ENCODE data around the gene C3orf80.
"Not testable (repeated sequence)": the region's sequence is repeated elsewhere in the genome, so short reads cannot be mapped to it uniquely, and the experiment has no call there.

The C3orf80 gene

GRCh38 chr3:160221019-160221418 lies 4.2 kb upstream of the C3orf80 start:
- TF ChIP-seq POLR2AphosphoS5 (IDR thresholded peaks at IDR 0.05; ENCODE audit: borderline replicate concordance, low read depth, low read length) (no peak), FOXP2 (optimal IDR thresholded peaks at IDR 0.05; ENCODE audit: control extremely low read depth, extremely low read length, insufficient read depth) (no peak), EZH2 (IDR thresholded peaks at IDR 0.05) (no peak)
- no peak overlapping the region for H3K4me3 ChIP-seq
- no peak overlapping the region for H3K27ac ChIP-seq
- no peaks in the 10 kb centered on the region for H3K36me3 ChIP-seq (ENCODE audit: insufficient read depth, low read length)
- H3K9ac ChIP-seq (ENCODE audit: insufficient read length) = no peak overlapping the region
- H3K9me3 ChIP-seq (ENCODE audit: low read depth, low read length) = no peaks in the 10 kb centered on the region
- no peak for DNase-seq (ENCODE audit: low read depth, low spot score)

DNA sequence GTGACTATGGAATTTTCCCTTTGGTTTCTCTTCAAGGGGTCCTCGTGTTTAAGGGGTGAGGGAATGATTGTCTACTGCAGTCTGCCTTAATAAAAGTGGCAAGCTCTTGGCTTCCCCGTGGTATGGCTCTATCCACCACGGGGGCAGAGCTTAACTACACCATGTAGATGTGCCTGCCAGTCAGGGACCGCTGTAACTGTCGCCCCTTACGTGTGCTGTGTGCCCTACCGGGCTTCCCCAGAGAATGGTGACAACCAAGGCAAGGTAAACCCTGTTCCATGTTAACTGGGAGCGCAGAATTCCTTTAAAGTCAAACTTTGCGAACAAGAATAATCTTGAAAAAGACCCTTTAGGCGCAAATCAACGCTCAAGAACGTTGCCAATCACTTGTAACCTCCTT lies 966 bp upstream of the C3orf80 start:
- H3K27ac ChIP-seq = no peak overlapping the region
- H3K9ac ChIP-seq (ENCODE audit: insufficient read length) = no peak overlapping the region

GRCh38 chr3:160224811-160225175 lies 429 bp upstream of the C3orf80 start:
- no peak overlapping the region for H3K9ac ChIP-seq (ENCODE audit: insufficient read length)
- peak overlapping the region; percentile 80 for H3K4me3 ChIP-seq
- DNase-seq (ENCODE audit: low read depth, low spot score) = no peak

More for the DNA sequence above, 966 bp upstream of the C3orf80 start:
- TF ChIP-seq EZH2 (IDR thresholded peaks at IDR 0.05) (no peak), FOXP2 (optimal IDR thresholded peaks at IDR 0.05; ENCODE audit: control extremely low read depth, extremely low read length, insufficient read depth) (no peak), POLR2AphosphoS5 (IDR thresholded peaks at IDR 0.05; ENCODE audit: borderline replicate concordance, low read depth, low read length) (no peak)
- DNase-seq (ENCODE audit: low read depth, low spot score) = no peak
- Histone ChIP-seq H3K9me3 (ENCODE audit: low read depth, low read length) (no peaks in the 10 kb centered on the region), H3K36me3 (ENCODE audit: insufficient read depth, low read length) (no peaks in the 10 kb centered on the region), H3K4me3 (no peak overlapping the region)

DNA sequence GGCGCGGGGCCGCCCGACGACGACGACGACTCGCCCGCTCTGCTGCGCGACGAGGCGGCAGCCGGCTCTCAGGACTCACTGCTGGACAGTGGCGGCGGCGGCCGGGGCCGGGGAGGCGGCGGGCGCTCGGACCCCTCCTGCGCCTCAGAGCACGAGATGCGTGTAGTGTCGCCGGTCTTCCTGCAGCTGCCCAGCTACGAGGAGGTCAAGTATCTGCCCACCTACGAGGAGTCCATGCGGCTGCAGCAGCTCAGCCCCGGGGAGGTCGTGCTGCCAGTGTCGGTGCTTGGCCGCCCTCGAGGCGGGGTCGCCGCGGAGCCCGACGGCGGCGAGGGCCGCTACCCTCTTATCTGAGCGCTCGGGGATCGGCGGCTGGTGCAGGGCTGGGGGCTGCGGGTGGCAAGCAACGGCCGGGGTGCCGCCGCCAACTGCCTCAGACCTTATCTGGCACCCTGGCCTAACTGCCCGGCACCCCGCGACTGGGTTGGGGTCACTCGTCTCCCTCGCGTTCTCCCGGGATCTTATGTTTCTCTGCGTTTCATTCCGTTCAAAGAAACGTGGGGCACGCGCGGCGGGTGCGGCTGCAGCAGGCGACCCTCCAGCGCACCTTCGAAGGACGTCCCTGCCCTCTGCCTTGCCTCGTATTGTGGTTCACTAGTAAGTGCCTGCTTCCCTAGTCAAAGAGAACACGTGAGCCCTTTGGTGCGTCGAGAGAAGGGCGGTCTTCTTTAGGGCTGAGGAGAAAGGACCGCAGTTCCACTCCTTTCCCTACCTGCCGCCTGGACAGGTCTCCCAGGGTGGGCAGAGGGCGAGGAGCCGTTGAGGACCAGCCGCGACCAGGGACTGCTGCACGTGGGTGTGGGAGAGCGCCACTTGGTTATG lies 1.0 kb downstream of the C3orf80 start:
- Histone ChIP-seq H3K4me3 (peak overlapping the region; percentile 80), H3K9ac (ENCODE audit: insufficient read length) (no peak overlapping the region), H3K36me3 (ENCODE audit: insufficient read depth, low read length) (no peaks in the 10 kb centered on the region), H3K9me3 (ENCODE audit: low read depth, low read length) (no peaks in the 10 kb centered on the region), H3K27ac (no peak overlapping the region)
- DNase-seq (ENCODE audit: low read depth, low spot score) = no peak
- TF ChIP-seq EZH2 (IDR thresholded peaks at IDR 0.05) (no peak), POLR2AphosphoS5 (IDR thresholded peaks at IDR 0.05; ENCODE audit: borderline replicate concordance, low read depth, low read length) (no peak), FOXP2 (optimal IDR thresholded peaks at IDR 0.05; ENCODE audit: control extremely low read depth, extremely low read length, insufficient read depth) (no peak)

More at GRCh38 chr3:160224811-160225175, 429 bp upstream of the C3orf80 start:
- Histone ChIP-seq H3K9me3 (ENCODE audit: low read depth, low read length) (no peaks in the 10 kb centered on the region), H3K36me3 (ENCODE audit: insufficient read depth, low read length) (no peaks in the 10 kb centered on the region), H3K27ac (no peak overlapping the region)
- TF ChIP-seq EZH2 (IDR thresholded peaks at IDR 0.05) = no peak
- TF ChIP-seq FOXP2 (optimal IDR thresholded peaks at IDR 0.05; ENCODE audit: control extremely low read depth, extremely low read length, insufficient read depth) = no peak
- no peak for TF ChIP-seq POLR2AphosphoS5 (IDR thresholded peaks at IDR 0.05; ENCODE audit: borderline replicate concordance, low read depth, low read length)

DNA sequence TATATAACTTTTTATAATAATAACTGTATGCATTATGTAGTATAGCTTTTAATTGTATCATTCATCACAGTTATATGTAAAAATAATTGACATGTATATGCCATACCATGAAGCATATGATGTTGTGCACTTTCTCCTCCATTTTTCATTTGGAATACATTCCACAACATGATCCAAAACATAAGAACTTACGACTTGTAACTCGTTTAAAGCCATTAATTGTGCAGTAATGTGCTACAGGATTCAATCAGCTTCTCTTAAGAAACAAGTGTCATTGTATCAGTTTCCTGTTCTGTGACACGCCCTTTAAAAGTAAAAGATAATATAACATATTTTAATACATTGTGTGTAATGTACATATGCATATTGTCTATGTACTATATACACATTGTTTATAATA lies 2.2 kb downstream of the C3orf80 start:
- H3K36me3 ChIP-seq (ENCODE audit: insufficient read depth, low read length) = no peaks in the 10 kb centered on the region
- no peak overlapping the region for H3K9ac ChIP-seq (ENCODE audit: insufficient read length)
- no peak overlapping the region for H3K4me3 ChIP-seq
- H3K27ac ChIP-seq = no peak overlapping the region
- no peak for DNase-seq (ENCODE audit: low read depth, low spot score)
- H3K9me3 ChIP-seq (ENCODE audit: low read depth, low read length) = no peaks in the 10 kb centered on the region
- TF ChIP-seq EZH2 (IDR thresholded peaks at IDR 0.05) = no peak
- TF ChIP-seq POLR2AphosphoS5 (IDR thresholded peaks at IDR 0.05; ENCODE audit: borderline replicate concordance, low read depth, low read length) = no peak
- TF ChIP-seq FOXP2 (optimal IDR thresholded peaks at IDR 0.05; ENCODE audit: control extremely low read depth, extremely low read length, insufficient read depth) = no peak

GRCh38 chr3:160232014-160232413 lies 6.8 kb downstream of the C3orf80 start:
- no peaks in the 10 kb centered on the region for H3K36me3 ChIP-seq (ENCODE audit: insufficient read depth, low read length)
- H3K9me3 ChIP-seq (ENCODE audit: low read depth, low read length) = no peaks in the 10 kb centered on the region
- TF ChIP-seq POLR2AphosphoS5 (IDR thresholded peaks at IDR 0.05; ENCODE audit: borderline replicate concordance, low read depth, low read length) (no peak), EZH2 (IDR thresholded peaks at IDR 0.05) (no peak), FOXP2 (optimal IDR thresholded peaks at IDR 0.05; ENCODE audit: control extremely low read depth, extremely low read length, insufficient read depth) (no peak)
- no peak overlapping the region for H3K9ac ChIP-seq (ENCODE audit: insufficient read length)
- no peak overlapping the region for H3K4me3 ChIP-seq
- no peak overlapping the region for H3K27ac ChIP-seq
- DNase-seq (ENCODE audit: low read depth, low spot score) = no peak

GRCh38 chr3:160240719-160241118 lies 15.5 kb downstream of the C3orf80 start:
- H3K4me3 ChIP-seq; H3K27ac ChIP-seq; H3K36me3 ChIP-seq (ENCODE audit: insufficient read depth, low read length); DNase-seq (ENCODE audit: low read depth, low spot score); H3K9ac ChIP-seq (ENCODE audit: insufficient read length); H3K9me3 ChIP-seq (ENCODE audit: low read depth, low read length): not testable (repeated sequence)

DNA sequence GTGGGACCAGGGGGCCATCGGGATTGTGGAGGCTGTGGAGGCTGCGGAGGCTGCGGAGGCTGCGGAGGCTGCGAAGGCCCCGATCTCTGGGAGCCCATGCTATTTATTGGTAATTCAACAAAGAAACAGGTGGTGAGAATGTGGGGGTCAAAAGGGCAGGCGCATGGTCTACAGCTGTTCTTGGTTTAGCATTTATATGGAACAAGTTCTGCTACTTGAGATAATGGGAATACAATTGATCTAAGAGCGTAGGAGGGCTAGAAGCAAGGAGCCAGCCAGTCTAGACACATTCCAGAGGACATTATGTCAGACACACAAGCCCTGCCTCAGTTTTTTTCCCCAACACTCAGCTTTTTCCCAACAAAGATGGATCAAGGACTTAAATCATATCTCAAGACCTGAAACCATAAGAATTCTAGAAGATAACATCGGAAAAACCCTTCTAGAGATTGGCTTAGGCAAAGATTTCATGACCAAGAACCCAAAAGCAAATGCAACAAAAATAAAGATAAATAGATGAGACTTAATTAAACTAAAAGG lies 20.1 kb downstream of the C3orf80 start:
- TF ChIP-seq POLR2AphosphoS5 (IDR thresholded peaks at IDR 0.05; ENCODE audit: borderline replicate concordance, low read depth, low read length) = no peak
- TF ChIP-seq EZH2 (IDR thresholded peaks at IDR 0.05) = no peak
- no peak for TF ChIP-seq FOXP2 (optimal IDR thresholded peaks at IDR 0.05; ENCODE audit: control extremely low read depth, extremely low read length, insufficient read depth)
- H3K9me3 ChIP-seq (ENCODE audit: low read depth, low read length) = no peaks in the 10 kb centered on the region
- DNase-seq (ENCODE audit: low read depth, low spot score) = no peak
- H3K4me3 ChIP-seq = no peak overlapping the region
- H3K9ac ChIP-seq (ENCODE audit: insufficient read length) = no peak overlapping the region
- no peaks in the 10 kb centered on the region for H3K36me3 ChIP-seq (ENCODE audit: insufficient read depth, low read length)
- H3K27ac ChIP-seq = no peak overlapping the region

Measured in SK-N-MC (cell line).